Esophagus squamous epithelium (tissue), 5 donors: ENCODE measurements around the gene OVOL1. TPM values are rescaled to one million over a fixed set of nuclear protein-coding genes. Genes with fewer than 3 reads are reported as not detected.

Experiments used
- DNase-seq: peaks from one replicate; lab custom pipeline; 2025; lab: John Stamatoyannopoulos, UW
- H3K27ac ChIP-seq, 4 donors: fragments of 200-600 bp; sonication (generic); one replicate each; pipeline ENCODE4 v1.5.1; 2016 to 2019; ENCODE audit warnings: mild to moderate bottlenecking in 1 of 4
- H3K27me3 ChIP-seq, 4 donors: fragments of 200-600 bp; sonication (generic); 1 replicate in 3 of 4; 2 replicates in 1 of 4; pipeline versions ENCODE4 v1.5.1 to v1.6.0; 2017 to 2021; ENCODE audit warnings: antibody characterized with exemption in 1 of 4
- H3K36me3 ChIP-seq, 3 donors: fragments of 200-600 bp; sonication (generic); one replicate each; pipeline ENCODE4 v1.5.1; 2016 to 2019
- H3K4me1 ChIP-seq, 3 donors: fragments of 200-600 bp; sonication (generic); one replicate each; pipeline ENCODE4 v1.5.1; 2017 to 2019
- H3K4me3 ChIP-seq, 4 donors: fragments of 200-600 bp; sonication (generic); 1 replicate in 3 of 4; 2 replicates in 1 of 4; pipeline ENCODE4 v1.5.1; 2016 to 2019; ENCODE audit warnings: mild to moderate bottlenecking in 2 of 4, moderate library complexity in 1 of 4
- H3K9me3 ChIP-seq, 3 donors: fragments of 200-600 bp; sonication (generic); one replicate each; pipeline ENCODE4 v1.5.1; 2016 to 2019
- CTCF ChIP-seq, 6 experiments: fragments of 450-650 bp in 4 of 6; fragments of 200-600 bp in 2 of 6; sonication (generic) in 2 of 6; IDR thresholded peaks; one replicate each; pipeline ENCODE4 v1.5.1; 2016 to 2019; ENCODE audit warnings: antibody characterized with exemption in 6 of 6, mild to moderate bottlenecking in 4 of 6, moderate library complexity in 4 of 6
- POLR2A ChIP-seq, 4 donors: fragments of 450-650 bp; IDR thresholded peaks; one replicate each; pipeline ENCODE4 v1.6.1; 2017; ENCODE audit warnings: antibody characterized with exemption in 4 of 4, mild to moderate bottlenecking in 4 of 4, moderate library complexity in 3 of 4
- WGBS, 2 donors: methylation state at CpG; one replicate each; pipeline ENCODE4 v1.1.5; 2018; 5-methylcytosine and 5-hydroxymethylcytosine counted together
- intact Hi-C: fragments of 100-400 bp; cut with DNase I; formaldehyde crosslinking; loops from one replicate; pipeline ENCODE4 v1.15.0; 2022
- total RNA-seq, 4 donors: library from RNA; depleted of rRNA; stranded (reverse); fragments of >200 nt; gene quantifications; one replicate each; pipeline ENCODE4 v1.1.0, GENCODE V29; 2016
- donor health status: DM: yes; HTN: yes; CAD: no.

The OVOL1 gene
- 10 to 100 TPM; 26.5 to 90.9 (median 55.3) TPM for total RNA-seq

- DNase-seq = no peak
- Histone ChIP-seq H3K9me3 (no peaks in the 10 kb centered on the region), H3K4me3 (peak within 1 kb of the TSS; percentile 53 to 71 (median 68)), H3K36me3 (no peaks in the 10 kb centered on the region), H3K27me3 (peaks cover 0 to 49% (median 9%) of the 10 kb centered on the region in 4 donors), H3K27ac (peak within 1 kb of the TSS; percentile 81 to 91 (median 89)), H3K4me1 (peaks cover 48 to 100% (median 61%) of the 10 kb centered on the region in 3 donors)
- intact Hi-C loops = no loop called here
- TF ChIP-seq POLR2A (IDR thresholded peaks at IDR 0.05) = peak in 2 of 4 donors; percentile 46 to 50
- peak in 1 of 6 experiments; percentile 5 for TF ChIP-seq CTCF (IDR thresholded peaks at IDR 0.05)
- WGBS, 2 donors = no CpG with 5 or more reads among the region's 112 CpGs
These were observed at the start of gene OVOL1 for GRCh38 chr11:65786786-65787636. Gene OVOL1 (plus strand): TSS chr11:65787063. CDS start chr11:65787374, 311 bp downstream.

- Histone ChIP-seq H3K9me3 (no peaks in the 10 kb centered on the region), H3K36me3 (no peaks in the 10 kb centered on the region), H3K4me3 (no peak overlapping the region), H3K27ac (no peak overlapping the region), H3K4me1 (peaks cover 0 to 15% (median 0%) of the 10 kb centered on the region in 3 donors), H3K27me3 (peaks cover 0 to 36% (median 0%) of the 10 kb centered on the region in 4 donors)
- 84 to 86% methylated on average over 2 of the region's 2 CpGs for WGBS, 2 donors
- TF ChIP-seq CTCF (IDR thresholded peaks at IDR 0.05) (no peak), POLR2A (IDR thresholded peaks at IDR 0.05) (no peak)
- no peak for DNase-seq
- intact Hi-C loops = no loop called here
These were observed 47.8 kb upstream of the OVOL1 start for GRCh38 chr11:65739022-65739421.

- 86 to 90% methylated on average over 7 to 8 of the region's 8 CpGs for WGBS, 2 donors
- Histone ChIP-seq H3K27me3 (peaks cover 0 to 36% (median 0%) of the 10 kb centered on the region in 4 donors), H3K36me3 (no peaks in the 10 kb centered on the region), H3K4me1 (peaks cover 0 to 4% (median 0%) of the 10 kb centered on the region in 3 donors), H3K4me3 (no peak overlapping the region), H3K27ac (no peak overlapping the region), H3K9me3 (no peaks in the 10 kb centered on the region)
- no peak for DNase-seq
- TF ChIP-seq POLR2A (IDR thresholded peaks at IDR 0.05) (no peak), CTCF (IDR thresholded peaks at IDR 0.05) (no peak)
- intact Hi-C loops = no loop called here
These were observed 45.7 kb upstream of the OVOL1 start for GRCh38 chr11:65741185-65741584.

- Histone ChIP-seq H3K27me3 (peaks cover 0 to 36% (median 0%) of the 10 kb centered on the region in 4 donors), H3K27ac (no peak overlapping the region), H3K4me3 (no peak overlapping the region), H3K9me3 (no peaks in the 10 kb centered on the region), H3K4me1 (peaks cover 0 to 4% (median 0%) of the 10 kb centered on the region in 3 donors), H3K36me3 (no peaks in the 10 kb centered on the region)
- WGBS, 2 donors = 81 to 85% methylated on average over 1 of the region's 1 CpG
- intact Hi-C loops = no loop called here
- TF ChIP-seq POLR2A (IDR thresholded peaks at IDR 0.05) (no peak), CTCF (IDR thresholded peaks at IDR 0.05) (no peak)
- DNase-seq = no peak
These were observed 44.5 kb upstream of the OVOL1 start for GRCh38 chr11:65742353-65742752.

GRCh38 chr11:65743681-65744025, 43.2 kb upstream of the OVOL1 start:
- DNase-seq = no peak
- Histone ChIP-seq H3K9me3 (no peaks in the 10 kb centered on the region), H3K4me1 (peaks cover 0 to 4% (median 0%) of the 10 kb centered on the region in 3 donors), H3K4me3 (no peak overlapping the region), H3K27ac (no peak overlapping the region), H3K27me3 (peaks cover 0 to 34% (median 0%) of the 10 kb centered on the region in 4 donors), H3K36me3 (no peaks in the 10 kb centered on the region)
- WGBS, 2 donors = 81 to 87% methylated on average over 5 to 10 of the region's 10 CpGs
- TF ChIP-seq CTCF (IDR thresholded peaks at IDR 0.05) = no peak
- TF ChIP-seq POLR2A (IDR thresholded peaks at IDR 0.05) = no peak
- intact Hi-C loops = no loop called here
